Measurements from ENCODE around the gene SLC25A33.

SLC25A33 gene

DNA sequence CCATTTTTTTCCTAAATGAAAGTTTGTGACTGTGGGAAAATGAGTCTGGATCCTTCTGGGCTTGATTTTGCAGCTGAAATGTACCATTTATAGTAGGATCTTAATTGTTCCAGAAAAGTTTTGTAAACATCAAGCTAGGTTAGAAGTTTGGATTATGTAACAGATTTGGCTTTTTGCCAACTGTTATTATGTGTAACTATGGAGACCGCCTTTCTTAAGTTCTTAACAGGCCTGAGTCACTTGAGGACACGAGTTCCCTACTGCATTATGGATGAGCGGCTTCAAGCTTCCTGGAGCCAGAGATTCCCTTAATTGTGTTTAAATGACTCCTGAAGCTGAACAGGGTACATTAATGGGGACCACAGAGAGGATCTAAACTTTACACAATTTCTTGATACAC lies 22.2 kb downstream of the SLC25A33 start (continued):
- TF ChIP-seq, protein P1, sequence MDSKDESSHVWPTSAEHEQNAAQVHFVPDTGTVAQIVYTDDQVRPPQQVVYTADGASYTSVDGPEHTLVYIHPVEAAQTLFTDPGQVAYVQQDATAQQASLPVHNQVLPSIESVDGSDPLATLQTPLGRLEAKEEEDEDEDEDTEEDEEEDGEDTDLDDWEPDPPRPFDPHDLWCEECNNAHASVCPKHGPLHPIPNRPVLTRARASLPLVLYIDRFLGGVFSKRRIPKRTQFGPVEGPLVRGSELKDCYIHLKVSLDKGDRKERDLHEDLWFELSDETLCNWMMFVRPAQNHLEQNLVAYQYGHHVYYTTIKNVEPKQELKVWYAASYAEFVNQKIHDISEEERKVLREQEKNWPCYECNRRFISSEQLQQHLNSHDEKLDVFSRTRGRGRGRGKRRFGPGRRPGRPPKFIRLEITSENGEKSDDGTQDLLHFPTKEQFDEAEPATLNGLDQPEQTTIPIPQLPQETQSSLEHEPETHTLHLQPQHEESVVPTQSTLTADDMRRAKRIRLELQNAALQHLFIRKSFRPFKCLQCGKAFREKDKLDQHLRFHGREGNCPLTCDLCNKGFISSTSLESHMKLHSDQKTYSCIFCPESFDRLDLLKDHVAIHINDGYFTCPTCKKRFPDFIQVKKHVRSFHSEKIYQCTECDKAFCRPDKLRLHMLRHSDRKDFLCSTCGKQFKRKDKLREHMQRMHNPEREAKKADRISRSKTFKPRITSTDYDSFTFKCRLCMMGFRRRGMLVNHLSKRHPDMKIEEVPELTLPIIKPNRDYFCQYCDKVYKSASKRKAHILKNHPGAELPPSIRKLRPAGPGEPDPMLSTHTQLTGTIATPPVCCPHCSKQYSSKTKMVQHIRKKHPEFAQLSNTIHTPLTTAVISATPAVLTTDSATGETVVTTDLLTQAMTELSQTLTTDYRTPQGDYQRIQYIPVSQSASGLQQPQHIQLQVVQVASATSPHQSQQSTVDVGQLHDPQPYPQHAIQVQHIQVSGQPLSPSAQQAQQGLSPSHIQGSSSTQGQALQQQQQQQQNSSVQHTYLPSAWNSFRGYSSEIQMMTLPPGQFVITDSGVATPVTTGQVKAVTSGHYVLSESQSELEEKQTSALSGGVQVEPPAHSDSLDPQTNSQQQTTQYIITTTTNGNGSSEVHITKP (tag by site-specific recombination; IDR thresholded peaks at IDR 0.05), result no peak; the same call in 1 of the 2 replicates
- TF ChIP-seq, protein P2, sequence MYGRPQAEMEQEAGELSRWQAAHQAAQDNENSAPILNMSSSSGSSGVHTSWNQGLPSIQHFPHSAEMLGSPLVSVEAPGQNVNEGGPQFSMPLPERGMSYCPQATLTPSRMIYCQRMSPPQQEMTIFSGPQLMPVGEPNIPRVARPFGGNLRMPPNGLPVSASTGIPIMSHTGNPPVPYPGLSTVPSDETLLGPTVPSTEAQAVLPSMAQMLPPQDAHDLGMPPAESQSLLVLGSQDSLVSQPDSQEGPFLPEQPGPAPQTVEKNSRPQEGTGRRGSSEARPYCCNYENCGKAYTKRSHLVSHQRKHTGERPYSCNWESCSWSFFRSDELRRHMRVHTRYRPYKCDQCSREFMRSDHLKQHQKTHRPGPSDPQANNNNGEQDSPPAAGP (tag by site-specific recombination; IDR thresholded peaks at IDR 0.05), result no peak
- TF ChIP-seq ZNF777 (tag by site-specific recombination; IDR thresholded peaks at IDR 0.05; ENCODE audit: borderline replicate concordance) (no peak), ZNF626 (tag by site-specific recombination; IDR thresholded peaks at IDR 0.05) (no peak; the same call in 1 of the 2 replicates), SP7 (tag by site-specific recombination; IDR thresholded peaks at IDR 0.05) (no peak), ZNF112 (tag by site-specific recombination; IDR thresholded peaks at IDR 0.05) (no peak), ZNF266 (tag by site-specific recombination; IDR thresholded peaks at IDR 0.05; ENCODE audit: low read depth) (no peak), ZNF510 (tag by site-specific recombination; IDR thresholded peaks at IDR 0.05; ENCODE audit: insufficient replicate concordance) (no peak), ZNF354C (tag by site-specific recombination; IDR thresholded peaks at IDR 0.05; ENCODE audit: borderline replicate concordance, low read depth) (no peak), TRIM28 (IDR thresholded peaks at IDR 0.05; ENCODE audit: borderline replicate concordance, low read length) (no peak; the same call in 1 of the 2 replicates), ZNF223 (tag by site-specific recombination; IDR thresholded peaks at IDR 0.05) (no peak), ZSCAN30 (tag by site-specific recombination; IDR thresholded peaks at IDR 0.05) (no peak), ZNF830 (tag by site-specific recombination; IDR thresholded peaks at IDR 0.05; ENCODE audit: low read depth) (no peak), ZNF211 (tag by site-specific recombination; IDR thresholded peaks at IDR 0.05; ENCODE audit: low read depth) (no peak), ZNF335 (tag by site-specific recombination; conservative IDR thresholded peaks at IDR 0.05) (no peak), ZNF214 (tag by site-specific recombination; IDR thresholded peaks at IDR 0.05; ENCODE audit: borderline replicate concordance) (no peak; the same call in 1 of the 2 replicates), ZFP37 (tag by site-specific recombination; IDR thresholded peaks at IDR 0.05) (no peak), ZNF248 (tag by site-specific recombination; IDR thresholded peaks at IDR 0.05) (no peak), ZNF311 (tag by site-specific recombination; IDR thresholded peaks at IDR 0.05; ENCODE audit: borderline replicate concordance) (no peak), RBAK (tag by site-specific recombination; IDR thresholded peaks at IDR 0.05) (no peak), ZNF623 (tag by site-specific recombination; IDR thresholded peaks at IDR 0.05) (no peak)
- TF ChIP-seq, protein P3, sequence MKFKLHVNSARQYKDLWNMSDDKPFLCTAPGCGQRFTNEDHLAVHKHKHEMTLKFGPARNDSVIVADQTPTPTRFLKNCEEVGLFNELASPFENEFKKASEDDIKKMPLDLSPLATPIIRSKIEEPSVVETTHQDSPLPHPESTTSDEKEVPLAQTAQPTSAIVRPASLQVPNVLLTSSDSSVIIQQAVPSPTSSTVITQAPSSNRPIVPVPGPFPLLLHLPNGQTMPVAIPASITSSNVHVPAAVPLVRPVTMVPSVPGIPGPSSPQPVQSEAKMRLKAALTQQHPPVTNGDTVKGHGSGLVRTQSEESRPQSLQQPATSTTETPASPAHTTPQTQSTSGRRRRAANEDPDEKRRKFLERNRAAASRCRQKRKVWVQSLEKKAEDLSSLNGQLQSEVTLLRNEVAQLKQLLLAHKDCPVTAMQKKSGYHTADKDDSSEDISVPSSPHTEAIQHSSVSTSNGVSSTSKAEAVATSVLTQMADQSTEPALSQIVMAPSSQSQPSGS (tag by site-specific recombination; IDR thresholded peaks at IDR 0.05; ENCODE audit: low read depth), result no peak
- TF ChIP-seq, protein P4, sequence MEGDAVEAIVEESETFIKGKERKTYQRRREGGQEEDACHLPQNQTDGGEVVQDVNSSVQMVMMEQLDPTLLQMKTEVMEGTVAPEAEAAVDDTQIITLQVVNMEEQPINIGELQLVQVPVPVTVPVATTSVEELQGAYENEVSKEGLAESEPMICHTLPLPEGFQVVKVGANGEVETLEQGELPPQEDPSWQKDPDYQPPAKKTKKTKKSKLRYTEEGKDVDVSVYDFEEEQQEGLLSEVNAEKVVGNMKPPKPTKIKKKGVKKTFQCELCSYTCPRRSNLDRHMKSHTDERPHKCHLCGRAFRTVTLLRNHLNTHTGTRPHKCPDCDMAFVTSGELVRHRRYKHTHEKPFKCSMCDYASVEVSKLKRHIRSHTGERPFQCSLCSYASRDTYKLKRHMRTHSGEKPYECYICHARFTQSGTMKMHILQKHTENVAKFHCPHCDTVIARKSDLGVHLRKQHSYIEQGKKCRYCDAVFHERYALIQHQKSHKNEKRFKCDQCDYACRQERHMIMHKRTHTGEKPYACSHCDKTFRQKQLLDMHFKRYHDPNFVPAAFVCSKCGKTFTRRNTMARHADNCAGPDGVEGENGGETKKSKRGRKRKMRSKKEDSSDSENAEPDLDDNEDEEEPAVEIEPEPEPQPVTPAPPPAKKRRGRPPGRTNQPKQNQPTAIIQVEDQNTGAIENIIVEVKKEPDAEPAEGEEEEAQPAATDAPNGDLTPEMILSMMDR (tag by site-specific recombination; IDR thresholded peaks at IDR 0.05), result no peak
- TF ChIP-seq, protein P5, sequence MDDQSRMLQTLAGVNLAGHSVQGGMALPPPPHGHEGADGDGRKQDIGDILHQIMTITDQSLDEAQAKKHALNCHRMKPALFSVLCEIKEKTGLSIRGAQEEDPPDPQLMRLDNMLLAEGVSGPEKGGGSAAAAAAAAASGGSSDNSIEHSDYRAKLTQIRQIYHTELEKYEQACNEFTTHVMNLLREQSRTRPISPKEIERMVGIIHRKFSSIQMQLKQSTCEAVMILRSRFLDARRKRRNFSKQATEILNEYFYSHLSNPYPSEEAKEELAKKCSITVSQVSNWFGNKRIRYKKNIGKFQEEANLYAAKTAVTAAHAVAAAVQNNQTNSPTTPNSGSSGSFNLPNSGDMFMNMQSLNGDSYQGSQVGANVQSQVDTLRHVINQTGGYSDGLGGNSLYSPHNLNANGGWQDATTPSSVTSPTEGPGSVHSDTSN (CRISPR knock-in tag; IDR thresholded peaks at IDR 0.05), result no peak
- TF ChIP-seq, protein P6, sequence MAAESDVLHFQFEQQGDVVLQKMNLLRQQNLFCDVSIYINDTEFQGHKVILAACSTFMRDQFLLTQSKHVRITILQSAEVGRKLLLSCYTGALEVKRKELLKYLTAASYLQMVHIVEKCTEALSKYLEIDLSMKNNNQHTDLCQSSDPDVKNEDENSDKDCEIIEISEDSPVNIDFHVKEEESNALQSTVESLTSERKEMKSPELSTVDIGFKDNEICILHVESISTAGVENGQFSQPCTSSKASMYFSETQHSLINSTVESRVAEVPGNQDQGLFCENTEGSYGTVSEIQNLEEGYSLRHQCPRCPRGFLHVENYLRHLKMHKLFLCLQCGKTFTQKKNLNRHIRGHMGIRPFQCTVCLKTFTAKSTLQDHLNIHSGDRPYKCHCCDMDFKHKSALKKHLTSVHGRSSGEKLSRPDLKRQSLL (tag by site-specific recombination; IDR thresholded peaks at IDR 0.05), result 0 out of 2 replicates have a peak, but pooled peaks have one; percentile 31
- TF ChIP-seq, protein P7, sequence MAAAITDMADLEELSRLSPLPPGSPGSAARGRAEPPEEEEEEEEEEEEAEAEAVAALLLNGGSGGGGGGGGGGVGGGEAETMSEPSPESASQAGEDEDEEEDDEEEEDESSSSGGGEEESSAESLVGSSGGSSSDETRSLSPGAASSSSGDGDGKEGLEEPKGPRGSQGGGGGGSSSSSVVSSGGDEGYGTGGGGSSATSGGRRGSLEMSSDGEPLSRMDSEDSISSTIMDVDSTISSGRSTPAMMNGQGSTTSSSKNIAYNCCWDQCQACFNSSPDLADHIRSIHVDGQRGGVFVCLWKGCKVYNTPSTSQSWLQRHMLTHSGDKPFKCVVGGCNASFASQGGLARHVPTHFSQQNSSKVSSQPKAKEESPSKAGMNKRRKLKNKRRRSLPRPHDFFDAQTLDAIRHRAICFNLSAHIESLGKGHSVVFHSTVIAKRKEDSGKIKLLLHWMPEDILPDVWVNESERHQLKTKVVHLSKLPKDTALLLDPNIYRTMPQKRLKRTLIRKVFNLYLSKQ (tag by site-specific recombination; IDR thresholded peaks at IDR 0.05; ENCODE audit: borderline replicate concordance), result no peak
- TF ChIP-seq, protein P8, sequence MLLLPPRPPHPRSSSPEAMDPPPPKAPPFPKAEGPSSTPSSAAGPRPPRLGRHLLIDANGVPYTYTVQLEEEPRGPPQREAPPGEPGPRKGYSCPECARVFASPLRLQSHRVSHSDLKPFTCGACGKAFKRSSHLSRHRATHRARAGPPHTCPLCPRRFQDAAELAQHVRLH (tag by site-specific recombination; IDR thresholded peaks at IDR 0.05), result no peak

Measured in HEK293 (cell line).